GM12878 (cell line): Measurements from ENCODE around the gene CYSTM1. TPM values are rescaled to one million over a fixed set of nuclear protein-coding genes. Genes with fewer than 3 reads are reported as not detected.
A peak's percentile ranks its signal among the peaks of the same experiment; 100 is the strongest.

ENCODE experiments used
- ATAC-seq: fragments of 200-7000 bp; cut with Tn5 transposase; 3 replicates; pipeline ENCODE4 v1.9.1; 2020; ENCODE audit warnings: mild to moderate bottlenecking, moderate library complexity
- BruUV-seq: library from RNA; stranded (reverse); fragments of 400-500 nt; replicated peaks from 2 replicates; lab custom pipeline; 2021; lab: Mats Ljungman, UMichigan
- CTCF ChIA-PET: fragments of 300-600 bp; sonication (Branson Sonifier 250); formaldehyde crosslinking; extraction: SDS; loops from one replicate; lab custom pipeline; 2021; ENCODE audit warnings: inconsistent platforms; lab: Yijun Ruan, JAX
- POLR2A ChIA-PET: fragments of 350-600 bp; formaldehyde crosslinking; extraction: SDS; loops from one replicate; lab custom pipeline; 2021; ENCODE audit warnings: inconsistent platforms; lab: Charles Lee
- RAD21 ChIA-PET: fragments of 300-600 bp; sonication (Branson Sonifier 250); formaldehyde crosslinking; loops from one replicate; lab custom pipeline; 2023; ENCODE audit warnings: antibody characterized with exemption; ENCODE audit not compliant: unreplicated experiment; lab: Charles Lee
- SMC1A ChIA-PET: fragments of 300-600 bp; sonication (Branson Sonifier 250); formaldehyde crosslinking; loops from one replicate; lab custom pipeline; 2023; ENCODE audit not compliant: unreplicated experiment, uncharacterized antibody; lab: Charles Lee
- DNase-seq: peaks from one replicate; pipeline ENCODE4 v3.0.0-alpha.2; 2011; ENCODE audit warnings: low read depth, low spot score
- FAIRE-seq: peaks from 3 replicates; lab custom pipeline; 2011; peaks lifted over from hg19 to GRCh38; lab: Jason Lieb, UNC
- H2AFZ ChIP-seq: 2 replicates; pipeline ENCODE4 v1.6.0; 2011; ENCODE audit warnings: low read depth, low read length, control low read depth; ENCODE audit not compliant: control insufficient read depth
- H3K27ac ChIP-seq: 2 replicates; pipeline ENCODE4 v1.5.1; 2011; ENCODE audit warnings: control low read depth; ENCODE audit not compliant: control insufficient read depth, insufficient read depth
- H3K27me3 ChIP-seq, 2 experiments: replicated peaks in 1 of 2; 2 replicates each; pipeline versions ENCODE4 v1.6.0 to v1.6.1; 2011; ENCODE audit warnings: low read length in 1 of 2; ENCODE audit not compliant: control insufficient read depth in 2 of 2, insufficient read depth in 2 of 2
- H3K36me3 ChIP-seq, 2 experiments: 2 replicates each; pipeline ENCODE4 v1.5.1; 2011; ENCODE audit warnings: low read length in 1 of 2; ENCODE audit not compliant: control insufficient read depth in 2 of 2, insufficient read depth in 2 of 2
- H3K4me1 ChIP-seq: 2 replicates; pipeline ENCODE4 v1.6.1; 2011; ENCODE audit warnings: mild to moderate bottlenecking, low read length, moderate library complexity, mixed read lengths; ENCODE audit not compliant: control insufficient read depth, insufficient read depth
- H3K4me2 ChIP-seq: 2 replicates; pipeline ENCODE4 v1.6.0; 2011; ENCODE audit warnings: control low read depth; ENCODE audit not compliant: control insufficient read depth, insufficient read depth
- H3K4me3 ChIP-seq: fragments of 200-600 bp; sonication (generic); 2 replicates; pipeline ENCODE4 v1.5.1; 2016
- H3K79me2 ChIP-seq: 2 replicates; pipeline ENCODE4 v1.6.0; 2011; ENCODE audit warnings: low read length; ENCODE audit not compliant: control insufficient read depth, insufficient read depth
- H3K9ac ChIP-seq: 2 replicates; pipeline ENCODE4 v1.8.0; 2011; ENCODE audit warnings: low read length, control low read depth, mixed read lengths; ENCODE audit not compliant: control insufficient read depth, insufficient read depth
- H3K9me3 ChIP-seq: replicated peaks from 3 replicates; pipeline ENCODE4 v1.5.1; 2011; ENCODE audit warnings: mild to moderate bottlenecking, low read length; ENCODE audit not compliant: control insufficient read depth, insufficient read depth
- H4K20me1 ChIP-seq: 2 replicates; pipeline ENCODE4 v1.6.0; 2011; ENCODE audit not compliant: control insufficient read depth, insufficient read depth
- ETV6 ChIP-seq, 2 experiments: fragments of 450-650 bp in 1 of 2; IDR thresholded peaks in 1 of 2; conservative IDR thresholded peaks in 1 of 2; 2 replicates each; pipeline ENCODE4 v1.6.1; 2014; ENCODE audit warnings: antibody characterized with exemption in 1 of 2, borderline replicate concordance in 1 of 2, low read depth in 1 of 2, mild to moderate bottlenecking in 1 of 2, moderate library complexity in 1 of 2
- GABPA ChIP-seq: IDR thresholded peaks from 2 replicates; pipeline ENCODE4 v1.6.1; 2014; ENCODE audit warnings: antibody characterized with exemption, low read depth, mild to moderate bottlenecking, inconsistent platforms
- KLF5 ChIP-seq: fragments of 450-650 bp; IDR thresholded peaks from 2 replicates; pipeline ENCODE4 v1.6.1; 2014; ENCODE audit warnings: mild to moderate bottlenecking; ENCODE audit not compliant: partially characterized antibody
- POLR2AphosphoS5 ChIP-seq: IDR thresholded peaks from 2 replicates; pipeline ENCODE4 v1.6.1; 2011; ENCODE audit warnings: mild to moderate bottlenecking, low read length, inconsistent platforms
- WGBS: methylation state at CpG from one replicate; pipeline ENCODE4 v1.1.6; 2016; ENCODE audit warnings: low lambda C conversion rate; ENCODE audit not compliant: insufficient replicate concordance, insufficient coverage; ENCODE audit errors: missing lambda C conversion rate; 5-methylcytosine and 5-hydroxymethylcytosine counted together
- in situ Hi-C: fragments of 300-500 bp; cut with MboI; formaldehyde crosslinking; loops from 9 replicates; pipeline ENCODE4 v1.14.3; 2018; ENCODE audit warnings: mixed read lengths
- intact Hi-C: fragments of 100-400 bp; cut with micrococcal nuclease; formaldehyde crosslinking; loops from one replicate; pipeline ENCODE4 v1.14.2; 2022; ENCODE audit not compliant: unreplicated experiment
- polyA plus RNA-seq, 11 experiments: library from polyadenylated mRNA; depleted of rRNA in 4 of 11; unstranded in 6 of 11; stranded (reverse) in 5 of 11; fragments of >200 nt; fragmentation: Nextera tagmentation in 4 of 11; fragmentation: Illumina TruSeq in 1 of 11; extraction: Ambion mirVana in 4 of 11; extraction: Trizol in 1 of 11; gene quantifications; 1 replicate in 1 of 11; 2 replicates in 10 of 11; pipeline versions ENCODE4 v1.2.1 to v1.2.3, GENCODE V29; 2011 to 2016; ENCODE audit warnings: inconsistent platforms in 2 of 11, missing spikeins in 2 of 11, low read depth in 1 of 11
- total RNA-seq, 4 experiments: library from RNA; depleted of rRNA in 3 of 4; stranded (reverse); fragments of >200 nt in 3 of 4; fragmentation: Illumina TruSeq in 1 of 4; extraction: Trizol in 1 of 4; gene quantifications; 2 replicates each; pipeline versions ENCODE4 v1.2.1 to v1.2.3, GENCODE V29; 2013 to 2021
- TF ChIP-seq, protein P1 (sequence below), 3 experiments: IDR thresholded peaks in 2 of 3; conservative IDR thresholded peaks in 1 of 3; 2 replicates each; pipeline ENCODE4 v1.5.1; 2011; ENCODE audit warnings: low read depth in 3 of 3, low read length in 3 of 3, mild to moderate bottlenecking in 3 of 3, control low read depth in 2 of 3, moderate library complexity in 2 of 3, inconsistent platforms in 1 of 3, mixed read lengths in 1 of 3; ENCODE audit not compliant: control insufficient read depth in 2 of 3, insufficient read depth in 1 of 3; ENCODE audit errors: extremely low read depth in 1 of 3
- TF ChIP-seq, protein P2 (sequence below): fragments of 150-350 bp; IDR thresholded peaks from 2 replicates; pipeline ENCODE4 v1.6.1; 2014; ENCODE audit warnings: mild to moderate bottlenecking, low read depth, low read length

Gene CYSTM1
- total and polyA plus RNA-seq, 10 of the 15 experiments (the other 5 are each of a cell fraction or from before 2014, with no cell fraction given) = 52.7 to 261 (median 98.7) TPM

DNA sequence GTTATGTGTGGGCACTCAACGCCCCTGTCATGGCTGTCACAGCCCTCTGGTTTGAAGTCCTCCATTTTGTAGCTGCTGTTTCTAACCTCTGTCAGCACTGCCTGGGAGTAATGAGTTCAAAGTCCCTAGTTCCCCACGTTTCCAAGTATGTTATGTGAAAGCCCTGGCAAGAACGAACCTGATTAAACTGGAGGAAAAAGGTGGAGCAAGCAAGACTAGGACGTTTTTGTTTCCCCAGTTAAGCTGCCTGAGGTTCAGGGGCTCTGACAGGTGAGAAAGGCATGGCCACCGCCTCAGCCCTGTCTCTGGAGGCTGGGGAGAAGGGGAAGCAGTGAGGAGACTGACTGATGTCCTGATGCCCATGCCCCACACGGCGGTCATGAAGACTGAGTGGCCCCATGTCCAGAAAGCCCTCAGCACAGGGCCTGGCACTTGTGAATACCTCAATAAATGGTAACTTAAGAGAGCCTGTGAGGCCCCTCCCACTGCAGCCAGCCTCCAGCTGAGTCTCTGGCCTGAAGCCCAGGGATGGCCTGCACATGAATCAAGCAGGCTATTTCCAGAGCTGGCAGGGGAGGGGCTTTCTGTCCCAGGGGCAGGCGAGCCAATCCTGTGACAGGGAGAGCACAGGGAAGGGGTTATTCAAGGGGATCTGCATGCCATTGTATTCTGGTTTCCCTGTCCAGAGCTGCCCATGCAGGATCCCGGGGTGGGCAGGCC is 66.2 kb downstream of the CYSTM1 start (continued):
- TF ChIP-seq POLR2AphosphoS5 = no peak

DNA sequence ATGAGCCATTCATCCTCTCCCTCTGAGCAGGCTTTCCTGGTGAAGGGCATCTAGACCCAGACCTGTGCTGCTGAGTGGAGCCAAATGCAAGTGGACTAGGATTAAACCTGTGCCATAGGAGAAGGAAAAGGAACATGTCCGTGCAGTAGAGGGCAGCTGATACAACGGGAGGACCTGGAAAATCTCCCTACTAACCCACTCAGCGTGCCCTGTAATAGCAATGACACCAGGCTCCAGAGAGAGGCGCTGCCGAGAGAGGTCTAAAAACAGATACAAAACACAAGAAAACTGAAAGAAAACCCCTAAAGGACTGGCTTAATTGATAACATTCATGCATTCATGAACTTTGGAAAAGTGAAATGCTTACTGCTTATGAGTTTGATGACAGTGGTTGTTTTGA is 67.1 kb downstream of the CYSTM1 start:
- no peaks in the 10 kb centered on the region for H3K9me3 ChIP-seq
- FAIRE-seq (no peak), ATAC-seq (no peak), DNase-seq (no peak)
- no peak overlapping the region for H3K4me2 ChIP-seq
- no peaks in the 10 kb centered on the region; the same call in 1 of the 2 replicates for H4K20me1 ChIP-seq
- intact Hi-C loops (loop anchor here (5.0 kb wide), 1 partner anchor 470 kb away; no protein-coding TSS in a partner anchor), in situ Hi-C loops (loop anchor here (5.0 to 25.0 kb wide), 3 partner anchors 120 to 795 kb away; partner anchors contain the start of gene SLC4A9)
- ChIA-PET CTCF (interaction anchor here (1.1 to 18.8 kb wide), 9 partner anchors 13 to 122 kb away, joined by 3 to 774 read pairs (median 18); partner anchors contain the start of gene HBEGF), POLR2A (interaction anchor here (1.8 kb wide), 1 partner anchor 104 kb away, joined by 4 read pairs; the partner anchor contains the start of gene HBEGF), SMC1A (interaction anchor here (0.8 to 14.6 kb wide), 2 partner anchors 60 to 109 kb away, joined by 3 to 345 read pairs; partner anchors contain the start of gene HBEGF), RAD21 (interaction anchor here (0.5 to 7.7 kb wide), 6 partner anchors 21 to 118 kb away, joined by 3 to 131 read pairs (median 3); partner anchors contain the start of gene HBEGF)
- no peak overlapping the region for H2AFZ ChIP-seq
- H3K36me3 ChIP-seq = peaks cover 6 to 19% of the 10 kb centered on the region in 2 experiments; a peak in 3 of 4 replicates
- WGBS = 83% methylated on average over 5 of the region's 5 CpGs
- H3K27ac ChIP-seq = no peak overlapping the region
- H3K79me2 ChIP-seq = no peaks in the 10 kb centered on the region
- H3K4me1 ChIP-seq = peaks cover 4% of the 10 kb centered on the region; the same call in 1 of the 2 replicates
- H3K27me3 ChIP-seq = no peaks in the 10 kb centered on the region
- TF ChIP-seq ETV6 (conservative IDR thresholded peaks at IDR 0.05 in 1 of 2, IDR thresholded peaks at IDR 0.05 in 1 of 2; ENCODE audit: borderline replicate concordance in 1 of 2, low read depth in 1 of 2) (no peak), GABPA (no peak), KLF5 (no peak)
- TF ChIP-seq, protein P1, sequence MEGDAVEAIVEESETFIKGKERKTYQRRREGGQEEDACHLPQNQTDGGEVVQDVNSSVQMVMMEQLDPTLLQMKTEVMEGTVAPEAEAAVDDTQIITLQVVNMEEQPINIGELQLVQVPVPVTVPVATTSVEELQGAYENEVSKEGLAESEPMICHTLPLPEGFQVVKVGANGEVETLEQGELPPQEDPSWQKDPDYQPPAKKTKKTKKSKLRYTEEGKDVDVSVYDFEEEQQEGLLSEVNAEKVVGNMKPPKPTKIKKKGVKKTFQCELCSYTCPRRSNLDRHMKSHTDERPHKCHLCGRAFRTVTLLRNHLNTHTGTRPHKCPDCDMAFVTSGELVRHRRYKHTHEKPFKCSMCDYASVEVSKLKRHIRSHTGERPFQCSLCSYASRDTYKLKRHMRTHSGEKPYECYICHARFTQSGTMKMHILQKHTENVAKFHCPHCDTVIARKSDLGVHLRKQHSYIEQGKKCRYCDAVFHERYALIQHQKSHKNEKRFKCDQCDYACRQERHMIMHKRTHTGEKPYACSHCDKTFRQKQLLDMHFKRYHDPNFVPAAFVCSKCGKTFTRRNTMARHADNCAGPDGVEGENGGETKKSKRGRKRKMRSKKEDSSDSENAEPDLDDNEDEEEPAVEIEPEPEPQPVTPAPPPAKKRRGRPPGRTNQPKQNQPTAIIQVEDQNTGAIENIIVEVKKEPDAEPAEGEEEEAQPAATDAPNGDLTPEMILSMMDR (IDR thresholded peaks at IDR 0.05 in 2 of 3, conservative IDR thresholded peaks at IDR 0.05 in 1 of 3; ENCODE audit: control insufficient read depth in 2 of 3, extremely low read depth in 1 of 3, insufficient read depth in 1 of 3, low read depth in 3 of 3, low read length in 3 of 3) = 0 out of 6 replicates have a peak, but pooled peaks of 1 of the 3 experiments have one; percentile 5
- TF ChIP-seq, protein P2, sequence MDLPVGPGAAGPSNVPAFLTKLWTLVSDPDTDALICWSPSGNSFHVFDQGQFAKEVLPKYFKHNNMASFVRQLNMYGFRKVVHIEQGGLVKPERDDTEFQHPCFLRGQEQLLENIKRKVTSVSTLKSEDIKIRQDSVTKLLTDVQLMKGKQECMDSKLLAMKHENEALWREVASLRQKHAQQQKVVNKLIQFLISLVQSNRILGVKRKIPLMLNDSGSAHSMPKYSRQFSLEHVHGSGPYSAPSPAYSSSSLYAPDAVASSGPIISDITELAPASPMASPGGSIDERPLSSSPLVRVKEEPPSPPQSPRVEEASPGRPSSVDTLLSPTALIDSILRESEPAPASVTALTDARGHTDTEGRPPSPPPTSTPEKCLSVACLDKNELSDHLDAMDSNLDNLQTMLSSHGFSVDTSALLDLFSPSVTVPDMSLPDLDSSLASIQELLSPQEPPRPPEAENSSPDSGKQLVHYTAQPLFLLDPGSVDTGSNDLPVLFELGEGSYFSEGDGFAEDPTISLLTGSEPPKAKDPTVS = no peak
- no peak overlapping the region for H3K9ac ChIP-seq
- BruUV-seq = no TSS peak
- no peak overlapping the region for H3K4me3 ChIP-seq
